MM.1S (cell line): Measurements from ENCODE around the gene TPSAB1.

ENCODE experiments used
- DNase-seq: peaks from one replicate; pipeline ENCODE4 v3.0.0-alpha.2; 2015
- H2AFZ ChIP-seq: fragments of 300-600 bp; sonication (generic); 2 replicates; pipeline ENCODE4 v1.6.0; 2016; ENCODE audit warnings: antibody characterized with exemption, low read length
- H3F3A ChIP-seq: fragments of 300-600 bp; sonication (generic); 2 replicates; pipeline ENCODE4 v1.6.1; 2016; ENCODE audit warnings: mild to moderate bottlenecking, antibody characterized with exemption, low read length, moderate library complexity, mixed read lengths; ENCODE audit not compliant: insufficient read depth
- H3K27ac ChIP-seq: fragments of 300-600 bp; sonication (generic); 2 replicates; pipeline ENCODE4 v1.5.1; 2016; ENCODE audit warnings: mild to moderate bottlenecking, low read length
- H3K27me3 ChIP-seq: fragments of 300-600 bp; sonication (generic); replicated peaks from 2 replicates; pipeline ENCODE4 v1.6.0; 2016; ENCODE audit warnings: low read length; ENCODE audit not compliant: insufficient read depth
- H3K36me3 ChIP-seq: fragments of 300-600 bp; sonication (generic); replicated peaks from 2 replicates; pipeline ENCODE4 v1.6.1; 2016; ENCODE audit warnings: mild to moderate bottlenecking, low read length, mixed read lengths; ENCODE audit not compliant: insufficient read depth
- H3K4me1 ChIP-seq: fragments of 300-600 bp; sonication (generic); 2 replicates; pipeline ENCODE4 v1.6.1; 2016; ENCODE audit warnings: low read length, mixed read lengths
- H3K4me2 ChIP-seq: fragments of 300-600 bp; sonication (generic); 2 replicates; pipeline ENCODE4 v1.6.0; 2016; ENCODE audit warnings: low read depth, low read length
- H3K4me3 ChIP-seq: fragments of 300-600 bp; sonication (generic); 2 replicates; pipeline ENCODE4 v1.5.1; 2016; ENCODE audit warnings: low read length, mixed read lengths
- H3K79me2 ChIP-seq: fragments of 300-600 bp; sonication (generic); 2 replicates; pipeline ENCODE4 v1.6.1; 2016; ENCODE audit warnings: mixed run types, low read length, mixed read lengths
- H3K9ac ChIP-seq: fragments of 300-600 bp; sonication (generic); 2 replicates; pipeline ENCODE4 v1.6.1; 2016; ENCODE audit warnings: low read length, mixed read lengths
- H3K9me2 ChIP-seq: fragments of 300-600 bp; sonication (generic); replicated peaks from 2 replicates; pipeline ENCODE4 v1.6.1; 2016; ENCODE audit warnings: mild to moderate bottlenecking, low read length, mixed read lengths; ENCODE audit not compliant: insufficient read depth
- H3K9me3 ChIP-seq: fragments of 300-600 bp; sonication (generic); replicated peaks from 2 replicates; pipeline ENCODE4 v1.6.1; 2016; ENCODE audit warnings: mild to moderate bottlenecking, low read length, mixed read lengths; ENCODE audit not compliant: insufficient read depth
- H4K20me1 ChIP-seq: fragments of 300-600 bp; sonication (generic); 2 replicates; pipeline ENCODE4 v1.6.1; 2016; ENCODE audit warnings: mild to moderate bottlenecking, low read length, moderate library complexity, mixed read lengths; ENCODE audit not compliant: insufficient read depth
- CTCF ChIP-seq: fragments of 300-600 bp; sonication (generic); IDR thresholded peaks from 2 replicates; pipeline ENCODE4 v1.5.1; 2016; ENCODE audit warnings: antibody characterized with exemption, low read length, mixed read lengths
- EZH2 ChIP-seq: fragments of 300-600 bp; sonication (generic); optimal IDR thresholded peaks from 2 replicates; pipeline ENCODE3; 2017; ENCODE audit warnings: low read depth, mild to moderate bottlenecking, antibody characterized with exemption, low read length, mixed read lengths
- EZH2phosphoT487 ChIP-seq: fragments of 300-600 bp; sonication (generic); IDR thresholded peaks from 2 replicates; pipeline ENCODE4 v1.6.1; 2018; ENCODE audit warnings: antibody characterized with exemption, low read length

TPSAB1 gene

GRCh38 chr16:1218930-1219611, 21.4 kb upstream of the TPSAB1 start:
- Histone ChIP-seq H3K4me3 (no peak overlapping the region), H3K9me2 (no peaks in the 10 kb centered on the region), H3K27me3 (peaks cover 98% of the 10 kb centered on the region), H3K9me3 (no peaks in the 10 kb centered on the region), H3K9ac (no peak overlapping the region), H4K20me1 (no peaks in the 10 kb centered on the region), H3K4me1 (no peaks in the 10 kb centered on the region), H3K4me2 (no peak overlapping the region), H3K27ac (no peak overlapping the region), H3K79me2 (no peaks in the 10 kb centered on the region), H3K36me3 (no peaks in the 10 kb centered on the region), H2AFZ (no peak overlapping the region), H3F3A (no peaks in the 10 kb centered on the region)
- DNase-seq = no peak
- TF ChIP-seq EZH2phosphoT487 = no peak
- TF ChIP-seq EZH2 = no peak
- TF ChIP-seq CTCF = no peak

- H3F3A ChIP-seq = no peaks in the 10 kb centered on the region
- no peak for DNase-seq
- no peaks in the 10 kb centered on the region for H3K79me2 ChIP-seq
- no peak for TF ChIP-seq EZH2
- TF ChIP-seq EZH2phosphoT487 = no peak
- TF ChIP-seq CTCF = no peak
- H3K9ac ChIP-seq = no peak overlapping the region
- no peaks in the 10 kb centered on the region for H3K4me1 ChIP-seq
- no peaks in the 10 kb centered on the region for H3K9me2 ChIP-seq
- no peaks in the 10 kb centered on the region for H3K36me3 ChIP-seq
- H3K27me3 ChIP-seq = peaks cover 99% of the 10 kb centered on the region
- no peak overlapping the region for H2AFZ ChIP-seq
- H3K27ac ChIP-seq = no peak overlapping the region
- no peak overlapping the region for H3K4me3 ChIP-seq
- H3K9me3 ChIP-seq = no peaks in the 10 kb centered on the region
- H3K4me2 ChIP-seq = no peak overlapping the region
- no peaks in the 10 kb centered on the region for H4K20me1 ChIP-seq
Measured at GRCh38 chr16:1220098-1220728, 20.3 kb upstream of the TPSAB1 start.

- Histone ChIP-seq H3K4me3 (no peak overlapping the region), H3K4me2 (no peak overlapping the region), H3K27me3 (peaks cover 100% of the 10 kb centered on the region), H3K36me3 (no peaks in the 10 kb centered on the region), H3F3A (no peaks in the 10 kb centered on the region), H2AFZ (no peak overlapping the region), H4K20me1 (no peaks in the 10 kb centered on the region), H3K4me1 (no peaks in the 10 kb centered on the region), H3K9me3 (no peaks in the 10 kb centered on the region), H3K79me2 (no peaks in the 10 kb centered on the region), H3K9ac (no peak overlapping the region), H3K9me2 (no peaks in the 10 kb centered on the region), H3K27ac (no peak overlapping the region)
- peak; percentile 80 for TF ChIP-seq EZH2phosphoT487
- TF ChIP-seq EZH2 = no peak
- DNase-seq = no peak
Measured at GRCh38 chr16:1220841-1221627, 19.5 kb upstream of the TPSAB1 start.
